Choroid plexus epithelial cell (primary cell): Measurements from ENCODE around the gene ANXA5.

Experiments
- DNase-seq: peaks from one replicate; pipeline ENCODE4 v3.0.0-alpha.2; 2010; ENCODE audit warnings: low read depth
- H3K4me3 ChIP-seq: 2 replicates; pipeline ENCODE4 v1.5.1; 2011; ENCODE audit warnings: low read depth, mild to moderate bottlenecking, control low read depth, low read length, moderate library complexity
- TF ChIP-seq, protein P1 (sequence below): conservative IDR thresholded peaks from 2 replicates; pipeline ENCODE4 v1.5.1; 2011; ENCODE audit warnings: low read depth, mild to moderate bottlenecking, control low read depth, inconsistent platforms, low read length, moderate library complexity

ANXA5 gene

DNA sequence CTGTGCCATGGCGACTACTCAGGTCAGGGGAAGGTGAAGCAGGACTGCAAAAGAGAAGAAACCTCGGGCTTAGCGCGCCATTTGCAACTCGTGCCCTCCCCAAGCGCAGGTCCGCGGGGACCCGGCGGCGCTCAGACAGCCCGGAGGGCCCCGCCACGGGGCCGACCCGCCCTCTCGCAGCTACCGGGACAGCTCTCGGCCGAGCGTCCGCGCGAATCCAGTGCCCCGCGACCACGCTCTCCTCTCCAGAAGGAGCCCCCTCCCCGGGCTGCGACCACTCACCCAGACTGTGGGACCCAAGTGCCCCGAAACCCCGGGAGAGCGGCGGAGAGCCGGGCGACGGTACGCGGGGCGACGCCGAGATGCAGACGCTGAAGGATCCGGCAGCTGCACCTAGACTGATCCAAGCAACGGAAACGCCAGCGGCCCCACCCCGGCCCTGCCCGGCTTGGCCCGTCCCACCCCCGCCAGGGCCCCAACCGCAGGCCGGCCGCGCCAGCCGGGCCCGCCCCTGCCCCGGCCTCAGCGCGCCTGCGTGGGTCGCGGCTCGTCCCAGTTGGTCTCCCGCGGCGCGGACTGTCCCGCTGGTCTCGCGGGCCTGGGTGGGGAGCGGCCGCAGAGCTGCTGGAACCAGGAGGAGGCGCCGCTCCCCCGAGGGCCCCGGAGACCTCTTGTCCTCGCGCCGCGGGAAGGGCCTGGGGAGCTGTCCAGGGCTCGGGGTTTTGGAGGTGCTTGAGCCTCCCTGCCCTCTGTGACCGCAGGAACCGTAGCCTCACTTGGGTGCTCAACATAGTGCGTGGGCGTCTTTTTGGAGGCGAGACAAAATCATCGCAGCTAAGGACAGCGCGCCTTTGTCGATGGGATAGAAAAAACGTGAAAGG lies at the start of gene ANXA5:
Gene ANXA5 (minus strand): TSS at position 400 of the 881 bp plus-strand sequence. CDS start 391 bp downstream, at position 9.
- peak; percentile 93 for DNase-seq
- H3K4me3 ChIP-seq = peak within 1 kb of the TSS; percentile 92
- TF ChIP-seq, protein P1, sequence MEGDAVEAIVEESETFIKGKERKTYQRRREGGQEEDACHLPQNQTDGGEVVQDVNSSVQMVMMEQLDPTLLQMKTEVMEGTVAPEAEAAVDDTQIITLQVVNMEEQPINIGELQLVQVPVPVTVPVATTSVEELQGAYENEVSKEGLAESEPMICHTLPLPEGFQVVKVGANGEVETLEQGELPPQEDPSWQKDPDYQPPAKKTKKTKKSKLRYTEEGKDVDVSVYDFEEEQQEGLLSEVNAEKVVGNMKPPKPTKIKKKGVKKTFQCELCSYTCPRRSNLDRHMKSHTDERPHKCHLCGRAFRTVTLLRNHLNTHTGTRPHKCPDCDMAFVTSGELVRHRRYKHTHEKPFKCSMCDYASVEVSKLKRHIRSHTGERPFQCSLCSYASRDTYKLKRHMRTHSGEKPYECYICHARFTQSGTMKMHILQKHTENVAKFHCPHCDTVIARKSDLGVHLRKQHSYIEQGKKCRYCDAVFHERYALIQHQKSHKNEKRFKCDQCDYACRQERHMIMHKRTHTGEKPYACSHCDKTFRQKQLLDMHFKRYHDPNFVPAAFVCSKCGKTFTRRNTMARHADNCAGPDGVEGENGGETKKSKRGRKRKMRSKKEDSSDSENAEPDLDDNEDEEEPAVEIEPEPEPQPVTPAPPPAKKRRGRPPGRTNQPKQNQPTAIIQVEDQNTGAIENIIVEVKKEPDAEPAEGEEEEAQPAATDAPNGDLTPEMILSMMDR = peak; percentile 48

DNA sequence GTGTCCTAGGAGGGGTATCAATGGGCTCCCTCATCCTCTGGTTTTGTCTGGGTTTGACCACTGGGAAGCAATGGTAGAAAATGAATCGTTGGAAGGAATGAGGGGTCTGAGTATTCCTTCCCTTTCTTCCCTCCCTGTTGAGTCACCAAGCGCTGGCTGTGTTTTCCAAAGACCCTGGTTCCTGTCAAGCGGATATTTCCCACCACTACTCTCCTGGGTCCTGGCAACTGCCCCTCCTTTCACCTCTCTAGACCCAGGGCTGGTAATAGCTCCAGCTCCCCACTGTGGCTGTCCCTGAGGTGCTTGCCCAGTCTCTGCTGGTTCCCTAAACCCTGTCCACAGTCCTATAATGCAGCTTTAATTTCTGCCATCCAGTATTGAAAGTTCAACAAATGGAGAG lies 46.0 kb upstream of the ANXA5 start:
- H3K4me3 ChIP-seq = no peak overlapping the region
- no peak for DNase-seq
- TF ChIP-seq, protein P1 = no peak

DNA sequence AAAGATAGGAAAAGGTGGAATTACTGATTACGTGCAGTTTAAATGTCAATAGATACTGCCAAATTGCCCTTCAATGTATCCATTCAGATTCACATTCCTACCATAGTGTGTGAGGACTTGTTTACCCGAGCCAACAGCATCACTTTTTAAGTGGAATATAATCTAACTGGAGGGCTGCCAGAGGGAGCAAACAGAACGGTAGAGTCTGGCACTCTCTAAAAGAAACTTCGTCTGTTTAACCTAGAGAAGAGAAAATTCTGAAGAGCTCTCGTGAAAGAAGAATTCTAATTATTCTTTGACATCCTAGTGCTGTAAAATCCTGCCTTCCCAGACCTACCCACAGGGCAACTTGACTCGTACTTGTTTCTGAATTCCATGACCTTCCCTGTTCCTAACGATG lies 45.0 kb upstream of the ANXA5 start:
- TF ChIP-seq, protein P1 = no peak
- DNase-seq = peak; percentile 19
- H3K4me3 ChIP-seq = no peak overlapping the region

DNA sequence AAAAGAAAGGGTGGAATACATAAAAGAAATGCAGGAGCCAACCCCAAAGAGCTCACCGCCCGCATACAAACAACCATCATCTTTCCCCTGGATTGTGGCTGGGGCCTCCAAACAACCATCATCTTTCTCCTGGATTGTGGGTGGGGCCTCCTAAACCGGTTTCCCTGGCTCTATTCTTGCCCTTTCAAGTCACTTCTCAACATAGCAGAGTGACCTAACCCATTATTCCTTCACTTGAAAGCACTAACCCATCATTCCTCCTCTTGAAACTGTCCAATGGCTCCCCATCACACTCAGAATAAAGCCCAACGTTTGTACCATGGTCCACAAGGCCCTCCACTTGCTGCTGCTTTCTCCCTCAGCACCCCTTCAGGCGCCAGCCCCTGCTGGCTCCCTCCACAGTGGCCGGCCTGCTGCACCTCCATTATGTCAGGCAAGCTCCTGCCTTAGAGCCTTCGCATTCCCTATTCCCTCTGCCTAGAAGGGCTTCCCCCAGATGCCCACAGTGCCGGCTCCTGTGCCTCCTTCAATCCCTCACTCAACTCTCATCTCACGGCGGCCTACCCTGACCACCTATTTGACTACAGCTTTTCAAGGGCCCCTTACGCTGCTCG lies 44.1 kb upstream of the ANXA5 start:
- TF ChIP-seq, protein P1 = no peak
- DNase-seq = no peak
- no peak overlapping the region for H3K4me3 ChIP-seq

DNA sequence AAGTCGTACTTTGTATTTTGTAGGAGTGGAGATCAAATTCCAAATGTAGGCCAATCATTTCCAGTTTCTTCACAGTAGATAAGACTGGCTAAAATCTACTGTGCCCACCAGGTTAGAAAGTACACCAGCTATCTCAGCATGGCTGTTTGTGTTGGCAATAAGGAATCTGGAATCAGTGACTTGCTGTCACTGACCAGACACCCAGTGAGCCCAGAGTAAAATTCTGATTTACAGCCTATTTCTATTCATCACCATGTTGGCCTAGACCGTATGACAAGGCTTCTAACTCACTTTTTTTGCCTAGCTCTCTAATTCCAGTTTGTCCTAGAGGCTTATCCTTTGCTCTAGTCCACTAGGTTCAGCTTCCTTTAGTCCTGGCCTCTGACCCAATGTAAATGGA lies 42.8 kb upstream of the ANXA5 start:
- H3K4me3 ChIP-seq = no peak overlapping the region
- TF ChIP-seq, protein P1 = no peak
- no peak for DNase-seq

DNA sequence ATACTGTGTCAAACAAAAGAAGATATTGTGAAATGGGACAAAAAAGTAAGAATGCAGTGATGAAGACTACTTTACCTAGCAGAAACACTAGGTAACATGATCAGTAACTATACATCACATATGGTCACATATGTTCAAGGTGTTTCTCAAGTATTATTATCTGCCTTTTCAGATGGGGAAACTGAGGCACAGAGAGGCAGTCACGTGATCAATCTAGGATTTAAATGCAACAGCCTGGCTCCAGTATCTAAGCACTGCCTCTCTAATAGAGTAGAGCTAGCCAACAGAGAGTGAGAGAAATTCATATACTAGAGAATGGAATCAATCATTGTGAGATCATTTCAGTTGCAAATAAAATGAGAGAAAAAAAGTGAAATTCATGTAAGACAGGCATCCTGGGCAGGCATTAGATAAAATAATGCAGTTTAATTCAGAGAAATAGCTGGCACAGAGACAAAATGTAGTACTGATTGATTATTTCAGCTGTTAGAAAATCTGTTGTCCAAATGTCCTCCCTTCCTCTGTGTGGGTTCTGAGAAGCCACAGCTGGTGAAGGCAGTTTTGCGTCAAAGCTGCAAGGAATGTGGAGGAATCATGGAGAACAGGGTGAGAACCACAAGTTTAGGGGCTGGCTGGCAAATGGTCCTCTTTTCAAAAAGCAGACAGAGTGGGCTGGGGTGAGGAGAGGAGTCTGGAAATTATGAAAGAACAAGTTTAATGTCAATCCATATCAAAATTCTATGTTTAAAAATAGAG lies 42.2 kb upstream of the ANXA5 start:
- TF ChIP-seq, protein P1 = no peak
- no peak overlapping the region for H3K4me3 ChIP-seq
- DNase-seq = peak; percentile 29
